ENCODE results near the gene OR6X1.
"Not testable (repeated sequence)": the region's sequence is repeated elsewhere in the genome, so short reads cannot be mapped to it uniquely, and the experiment has no call there.

Gene OR6X1

GRCh38 chr11:123736769-123737168, 17.5 kb downstream of the OR6X1 start:
- DNase-seq (ENCODE audit: low read depth) = no peak
- no peak for TF ChIP-seq CTCF (IDR thresholded peaks at IDR 0.05; ENCODE audit: control insufficient read depth, insufficient read depth, low read depth, low read length, missing control alignments)
- H3K4me3 ChIP-seq (ENCODE audit: control insufficient read depth, low read depth, low read length) = no peak overlapping the region

- no peak overlapping the region for H3K4me3 ChIP-seq (ENCODE audit: control insufficient read depth, low read depth, low read length)
- DNase-seq (ENCODE audit: low read depth) = no peak
- no peak for TF ChIP-seq CTCF (IDR thresholded peaks at IDR 0.05; ENCODE audit: control insufficient read depth, insufficient read depth, low read depth, low read length, missing control alignments)
Observed at GRCh38 chr11:123729602-123730001, 24.7 kb downstream of the OR6X1 start.

- no peak for DNase-seq (ENCODE audit: low read depth)
- no peak overlapping the region for H3K4me3 ChIP-seq (ENCODE audit: control insufficient read depth, low read depth, low read length)
- TF ChIP-seq CTCF (IDR thresholded peaks at IDR 0.05; ENCODE audit: control insufficient read depth, insufficient read depth, low read depth, low read length, missing control alignments) = no peak
Observed at GRCh38 chr11:123725995-123726655, 28.2 kb downstream of the OR6X1 start.

GRCh38 chr11:123719452-123719851, 34.9 kb downstream of the OR6X1 start:
- no peak overlapping the region for H3K4me3 ChIP-seq (ENCODE audit: control insufficient read depth, low read depth, low read length)
- TF ChIP-seq CTCF (IDR thresholded peaks at IDR 0.05; ENCODE audit: control insufficient read depth, insufficient read depth, low read depth, low read length, missing control alignments) = no peak
- no peak for DNase-seq (ENCODE audit: low read depth)

- no peak overlapping the region for H3K4me3 ChIP-seq (ENCODE audit: control insufficient read depth, low read depth, low read length)
- no peak for DNase-seq (ENCODE audit: low read depth)
- no peak for TF ChIP-seq CTCF (IDR thresholded peaks at IDR 0.05; ENCODE audit: control insufficient read depth, insufficient read depth, low read depth, low read length, missing control alignments)
Observed at GRCh38 chr11:123718469-123718868, 35.8 kb downstream of the OR6X1 start.

- no peak for DNase-seq (ENCODE audit: low read depth)
- H3K4me3 ChIP-seq (ENCODE audit: control insufficient read depth, low read depth, low read length) = no peak overlapping the region
- TF ChIP-seq CTCF (IDR thresholded peaks at IDR 0.05; ENCODE audit: control insufficient read depth, insufficient read depth, low read depth, low read length, missing control alignments) = no peak
Observed at GRCh38 chr11:123718063-123718462, 36.3 kb downstream of the OR6X1 start.

GRCh38 chr11:123712627-123713026, 41.7 kb downstream of the OR6X1 start:
- H3K4me3 ChIP-seq (ENCODE audit: control insufficient read depth, low read depth, low read length) = not testable (repeated sequence)

More at GRCh38 chr11:123712627-123713026, 41.7 kb downstream of the OR6X1 start:
- DNase-seq (ENCODE audit: low read depth) = not testable (repeated sequence)

All from AG09309 (cell line).